Measurements from ENCODE around the gene YBEY. TPM values are rescaled to one million over a fixed set of nuclear protein-coding genes. Genes with fewer than 3 reads are reported as not detected.
A peak's percentile ranks its signal among the peaks of the same experiment; 100 is the strongest.

The YBEY gene
- total and polyA plus RNA-seq, 10 donors, result 7.8 to 32.0 (median 14.2) TPM

GRCh38 chr21:46318464-46318845, 32.3 kb downstream of the YBEY start:
- TF ChIP-seq CTCF (IDR thresholded peaks at IDR 0.05 in 8 of 11, conservative IDR thresholded peaks at IDR 0.05 in 3 of 11) (no peak), POLR2A (IDR thresholded peaks at IDR 0.05) (no peak), POLR2AphosphoS5 (IDR thresholded peaks at IDR 0.05) (no peak)
- no peak for DNase-seq
- no peak overlapping the region for H3K27ac ChIP-seq
- intact Hi-C loops (cut with DNase I; ENCODE audit: low total_unique reads), result no loop called here
- peaks cover 9 to 43% (median 29%) of the 10 kb centered on the region in 6 donors for H3K4me1 ChIP-seq
- peaks cover 0 to 39% (median 0%) of the 10 kb centered on the region in 6 donors for H3K36me3 ChIP-seq
- H3K4me3 ChIP-seq, result no peak overlapping the region
- 89 to 95% (median 91%) methylated on average over 4 of the region's 4 CpGs for WGBS, 5 donors
- H3K27me3 ChIP-seq (replicated peaks in 1 of 7), result no peaks in the 10 kb centered on the region
- H3K9me3 ChIP-seq, result no peaks in the 10 kb centered on the region

GRCh38 chr21:46319186-46319585, 33.0 kb downstream of the YBEY start:
- WGBS, 5 donors, result 90 to 98% (median 95%) methylated on average over 5 to 7 of the region's 7 CpGs
- intact Hi-C loops (cut with DNase I; ENCODE audit: low total_unique reads), result no loop called here

GRCh38 chr21:46320331-46320801, 34.2 kb downstream of the YBEY start:
- no peak for DNase-seq
- Histone ChIP-seq H3K27me3 (replicated peaks in 1 of 7) (no peaks in the 10 kb centered on the region), H3K4me3 (no peak overlapping the region), H3K27ac (peak overlapping the region in 1 of 8 donors; percentile 23), H3K4me1 (peaks cover 10 to 52% (median 35%) of the 10 kb centered on the region in 6 donors), H3K36me3 (peaks cover 0 to 19% (median 0%) of the 10 kb centered on the region in 6 donors), H3K9me3 (no peaks in the 10 kb centered on the region)
- intact Hi-C loops (cut with DNase I; ENCODE audit: low total_unique reads), result loop anchor here (5.0 kb wide), 1 partner anchor 137 kb away; the partner anchor contains the start of gene DIP2A
- TF ChIP-seq POLR2A (IDR thresholded peaks at IDR 0.05) (no peak), POLR2AphosphoS5 (IDR thresholded peaks at IDR 0.05) (no peak), CTCF (IDR thresholded peaks at IDR 0.05 in 8 of 11, conservative IDR thresholded peaks at IDR 0.05 in 3 of 11) (no peak)
- WGBS, 5 donors, result 16 to 38% (median 27%) methylated on average over 4 of the region's 4 CpGs

More at GRCh38 chr21:46319186-46319585, 33.0 kb downstream of the YBEY start:
- no peak overlapping the region for H3K4me3 ChIP-seq
- H3K27ac ChIP-seq, result no peak overlapping the region
- TF ChIP-seq POLR2A (IDR thresholded peaks at IDR 0.05) (no peak), POLR2AphosphoS5 (IDR thresholded peaks at IDR 0.05) (no peak), CTCF (IDR thresholded peaks at IDR 0.05 in 8 of 11, conservative IDR thresholded peaks at IDR 0.05 in 3 of 11) (no peak)
- DNase-seq, result no peak
- no peaks in the 10 kb centered on the region for H3K9me3 ChIP-seq
- peaks cover 9 to 46% (median 29%) of the 10 kb centered on the region in 6 donors for H3K4me1 ChIP-seq
- H3K36me3 ChIP-seq, result peaks cover 0 to 31% (median 0%) of the 10 kb centered on the region in 6 donors
- H3K27me3 ChIP-seq (replicated peaks in 1 of 7), result no peaks in the 10 kb centered on the region

GRCh38 chr21:46322351-46323226, 36.4 kb downstream of the YBEY start:
- DNase-seq, result peak; percentile 88
- intact Hi-C loops (cut with DNase I; ENCODE audit: low total_unique reads), result loop anchor here (5.0 kb wide), 1 partner anchor 135 kb away; the partner anchor contains the start of gene DIP2A
- peak overlapping the region in 4 of 8 donors; percentile 97 to 100 (median 100) for H3K27ac ChIP-seq
- H3K4me1 ChIP-seq, result peaks cover 15 to 66% (median 43%) of the 10 kb centered on the region in 6 donors
- H3K27me3 ChIP-seq (replicated peaks in 1 of 7), result no peaks in the 10 kb centered on the region
- WGBS, 5 donors, result 2 to 4% (median 3%) methylated on average over 40 to 50 of the region's 50 CpGs
- peaks cover 0 to 12% (median 2%) of the 10 kb centered on the region in 6 donors for H3K36me3 ChIP-seq
- no peaks in the 10 kb centered on the region for H3K9me3 ChIP-seq
- peak overlapping the region; percentile 79 to 100 (median 94) for H3K4me3 ChIP-seq
- no peak for TF ChIP-seq POLR2AphosphoS5 (IDR thresholded peaks at IDR 0.05)
- TF ChIP-seq CTCF (IDR thresholded peaks at IDR 0.05 in 8 of 11, conservative IDR thresholded peaks at IDR 0.05 in 3 of 11), result no peak
- TF ChIP-seq POLR2A (IDR thresholded peaks at IDR 0.05), result no peak
